Common myeloid progenitor, CD34-positive (primary cell): Measurements from ENCODE around the gene ABLIM2.

Experiments
- CTCF ChIA-PET: fragments of 350-600 bp; sonication (Branson Sonifier 250); formaldehyde crosslinking; loops from one replicate; lab custom pipeline; 2021; ENCODE audit warnings: antibody characterized with exemption; lab: Charles Lee
- POLR2A ChIA-PET: fragments of 350-600 bp; sonication (Branson Sonifier 250); formaldehyde crosslinking; loops from one replicate; lab custom pipeline; 2021; ENCODE audit warnings: antibody characterized with exemption; lab: Charles Lee
- DNase-seq, 3 donors: peaks; one replicate each; pipeline versions ENCODE4 v3.0.0 to v3.0.0-alpha.2; 2013
- H3K27ac ChIP-seq, 2 experiments: 1 replicate in 1 of 2; 2 replicates in 1 of 2; pipeline ENCODE4 v1.7.0; 2013; ENCODE audit warnings: inconsistent platforms in 2 of 2, low read length in 2 of 2, mild to moderate bottlenecking in 2 of 2, low read depth in 1 of 2, moderate library complexity in 1 of 2; ENCODE audit not compliant: severe bottlenecking in 2 of 2, insufficient read depth in 1 of 2, poor library complexity in 1 of 2
- H3K27me3 ChIP-seq, 5 experiments: replicated peaks in 2 of 5; 1 replicate in 3 of 5; 2 replicates in 2 of 5; pipeline versions ENCODE4 v1.6.1 to v1.7.0; 2013; ENCODE audit warnings: low read length in 4 of 5, mild to moderate bottlenecking in 2 of 5, moderate library complexity in 2 of 5, inconsistent platforms in 1 of 5; ENCODE audit not compliant: insufficient read depth in 5 of 5, control insufficient read depth in 4 of 5
- H3K36me3 ChIP-seq, 4 experiments: 1 replicate in 2 of 4; 2 replicates in 2 of 4; pipeline versions ENCODE4 v1.6.1 to v1.7.0; 2013; ENCODE audit warnings: low read length in 3 of 4, control low read depth in 1 of 4, mild to moderate bottlenecking in 1 of 4; ENCODE audit not compliant: control insufficient read depth in 4 of 4, insufficient read depth in 4 of 4
- H3K4me1 ChIP-seq, 4 experiments: 1 replicate in 3 of 4; 2 replicates in 1 of 4; pipeline versions ENCODE4 v1.6.1 to v1.7.1; 2013; ENCODE audit warnings: low read length in 3 of 4, mild to moderate bottlenecking in 3 of 4, control low read depth in 1 of 4, inconsistent platforms in 1 of 4, moderate library complexity in 1 of 4; ENCODE audit not compliant: control insufficient read depth in 4 of 4, insufficient read depth in 4 of 4; ENCODE audit errors: control extremely low read depth in 1 of 4
- H3K4me3 ChIP-seq, 7 experiments: 1 replicate in 4 of 7; 2 replicates in 3 of 7; pipeline versions ENCODE4 v1.5.1 to v1.7.0; 2013; ENCODE audit warnings: mild to moderate bottlenecking in 7 of 7, low read length in 6 of 7, moderate library complexity in 6 of 7, inconsistent platforms in 2 of 7, low read depth in 2 of 7, control low read depth in 1 of 7; ENCODE audit not compliant: insufficient read depth in 4 of 7, control insufficient read depth in 1 of 7; ENCODE audit errors: extremely low read depth in 1 of 7
- H3K9me3 ChIP-seq, 5 experiments: 1 replicate in 4 of 5; 2 replicates in 1 of 5; pipeline versions ENCODE4 v1.6.1 to v1.7.1; 2013; ENCODE audit warnings: low read length in 4 of 5, mild to moderate bottlenecking in 2 of 5, inconsistent platforms in 1 of 5, low read depth in 1 of 5, moderate library complexity in 1 of 5; ENCODE audit not compliant: control insufficient read depth in 4 of 5, insufficient read depth in 2 of 5; ENCODE audit errors: control extremely low read depth in 1 of 5
- WGBS: methylation state at CpG from one replicate; pipeline ENCODE4 v1.1.5; 2013; ENCODE audit not compliant: insufficient coverage; 5-methylcytosine and 5-hydroxymethylcytosine counted together

Gene ABLIM2

DNA sequence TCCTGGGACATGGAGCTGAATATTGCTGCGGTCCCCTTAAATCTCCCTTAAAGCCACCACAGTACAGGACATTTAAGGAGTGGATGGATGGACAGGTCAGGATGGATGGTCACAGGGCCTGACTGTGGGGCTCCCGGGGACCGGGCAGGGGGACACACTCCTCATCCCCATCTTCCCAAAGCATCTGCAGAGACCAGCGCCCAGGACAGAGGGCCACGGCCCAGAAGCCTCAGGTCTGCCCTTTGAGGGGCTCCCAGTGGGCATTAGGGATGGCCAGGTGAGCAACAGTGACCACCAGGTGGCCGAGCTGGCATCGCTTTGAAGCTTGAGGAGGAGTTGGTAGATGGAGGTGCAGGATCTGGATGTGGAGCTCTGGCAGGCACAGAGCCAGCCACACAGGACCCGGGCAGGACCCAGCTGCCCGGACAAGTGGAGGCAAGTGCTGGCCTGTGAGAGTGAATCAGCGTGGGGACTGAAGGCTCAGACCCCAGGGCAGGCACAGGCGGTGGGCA, 51.4 kb downstream of the ABLIM2 start:
- ChIA-PET CTCF (no interaction called here), POLR2A (no interaction called here)
- H3K9me3 ChIP-seq = no peaks in the 10 kb centered on the region
- H3K4me3 ChIP-seq = no peak overlapping the region
- no peaks in the 10 kb centered on the region for H3K36me3 ChIP-seq
- no peak for DNase-seq
- H3K27ac ChIP-seq = no peak overlapping the region
- no peaks in the 10 kb centered on the region for H3K4me1 ChIP-seq
- peaks cover 0 to 91% (median 13%) of the 10 kb centered on the region in 5 experiments for H3K27me3 ChIP-seq
- WGBS = 98% methylated on average over 6 of the region's 11 CpGs

DNA sequence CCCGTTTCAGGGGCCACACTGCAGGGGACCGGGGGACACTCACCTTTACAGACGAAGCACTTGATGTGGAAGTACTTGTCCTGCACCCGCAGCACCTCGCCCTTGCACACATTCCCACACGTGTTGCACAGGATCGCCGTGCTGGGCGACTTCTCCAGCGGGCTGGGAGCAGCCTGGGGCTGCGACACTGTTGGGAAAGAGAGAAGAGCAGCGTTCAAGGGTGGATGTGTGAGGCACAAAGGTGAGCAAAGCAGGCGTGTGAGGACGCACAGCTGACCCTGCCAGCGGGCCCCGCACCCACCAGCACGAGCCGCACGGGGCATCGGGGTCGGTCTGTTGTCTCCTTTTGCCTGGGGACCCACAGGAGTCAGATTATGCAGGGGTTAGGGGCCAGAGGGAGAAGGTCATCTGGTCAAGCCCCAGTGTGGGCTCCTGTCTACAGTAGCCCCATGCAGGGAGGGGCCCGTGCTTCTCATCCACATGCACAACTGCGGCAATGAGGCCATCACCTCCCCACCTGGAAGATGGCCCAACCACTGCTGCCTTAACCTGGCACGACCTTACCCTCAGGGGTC, 52.1 kb downstream of the ABLIM2 start:
- POLR2A ChIA-PET = no interaction called here
- Histone ChIP-seq H3K36me3 (no peaks in the 10 kb centered on the region), H3K27me3 (peaks cover 0 to 89% (median 15%) of the 10 kb centered on the region in 5 experiments), H3K4me1 (no peaks in the 10 kb centered on the region), H3K4me3 (no peak overlapping the region), H3K9me3 (no peaks in the 10 kb centered on the region), H3K27ac (no peak overlapping the region)
- CTCF ChIA-PET = no interaction called here
- DNase-seq = no peak
- WGBS = 87% methylated on average over 24 of the region's 24 CpGs

DNA sequence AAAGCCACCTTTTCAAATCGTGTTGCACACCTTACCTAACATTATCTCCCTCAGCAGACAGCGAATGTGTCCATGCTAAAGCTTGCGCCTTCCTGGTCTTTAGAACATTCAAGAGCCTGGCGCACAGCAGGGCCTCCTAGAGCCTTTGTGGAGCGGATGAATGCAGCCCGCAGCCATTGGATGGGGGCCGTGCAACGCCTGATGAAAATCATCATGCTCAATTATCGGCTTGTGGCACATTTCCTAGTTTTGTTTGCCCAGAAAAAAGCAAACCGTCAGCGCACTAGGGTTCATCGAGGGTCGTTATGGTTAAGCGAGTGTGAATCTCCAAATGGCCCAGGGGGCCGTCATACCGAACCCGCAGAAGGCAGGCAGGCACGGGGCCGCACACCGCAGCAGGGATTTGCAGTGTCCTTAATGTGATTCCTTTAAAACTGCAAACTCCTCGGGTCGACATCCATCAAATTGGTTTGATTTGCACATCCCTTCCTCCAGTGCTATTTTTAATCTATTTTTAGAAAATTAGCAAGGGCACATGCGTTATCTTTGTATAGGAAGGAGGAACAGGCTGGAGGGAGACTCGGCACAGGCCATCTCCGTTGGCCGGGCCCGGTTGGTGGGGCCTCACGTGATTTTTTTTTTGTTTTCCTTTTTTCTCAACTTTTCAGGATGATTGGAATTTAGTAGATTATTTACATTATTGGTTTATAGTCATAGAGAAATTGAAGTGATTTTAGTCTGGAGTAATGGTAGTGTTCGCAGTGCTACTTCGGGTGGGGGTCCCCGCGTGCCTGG, 53.1 kb downstream of the ABLIM2 start:
- ChIA-PET POLR2A (no interaction called here), CTCF (no interaction called here)
- Histone ChIP-seq H3K4me1 (no peaks in the 10 kb centered on the region), H3K27me3 (peaks cover 0 to 85% (median 11%) of the 10 kb centered on the region in 5 experiments), H3K4me3 (no peak overlapping the region), H3K9me3 (no peaks in the 10 kb centered on the region), H3K36me3 (no peaks in the 10 kb centered on the region), H3K27ac (no peak overlapping the region)
- 88% methylated on average over 28 of the region's 32 CpGs for WGBS
- no peak for DNase-seq

- Histone ChIP-seq H3K27me3 (peaks cover 0 to 77% (median 9%) of the 10 kb centered on the region in 5 experiments), H3K4me1 (no peaks in the 10 kb centered on the region), H3K9me3 (no peaks in the 10 kb centered on the region), H3K4me3 (no peak overlapping the region), H3K27ac (no peak overlapping the region), H3K36me3 (no peaks in the 10 kb centered on the region)
- CTCF ChIA-PET = no interaction called here
- POLR2A ChIA-PET = no interaction called here
- no peak for DNase-seq
- WGBS = 75% methylated on average over 18 of the region's 22 CpGs
Observed at GRCh38 chr4:8104491-8105305, 53.9 kb downstream of the ABLIM2 start.

DNA sequence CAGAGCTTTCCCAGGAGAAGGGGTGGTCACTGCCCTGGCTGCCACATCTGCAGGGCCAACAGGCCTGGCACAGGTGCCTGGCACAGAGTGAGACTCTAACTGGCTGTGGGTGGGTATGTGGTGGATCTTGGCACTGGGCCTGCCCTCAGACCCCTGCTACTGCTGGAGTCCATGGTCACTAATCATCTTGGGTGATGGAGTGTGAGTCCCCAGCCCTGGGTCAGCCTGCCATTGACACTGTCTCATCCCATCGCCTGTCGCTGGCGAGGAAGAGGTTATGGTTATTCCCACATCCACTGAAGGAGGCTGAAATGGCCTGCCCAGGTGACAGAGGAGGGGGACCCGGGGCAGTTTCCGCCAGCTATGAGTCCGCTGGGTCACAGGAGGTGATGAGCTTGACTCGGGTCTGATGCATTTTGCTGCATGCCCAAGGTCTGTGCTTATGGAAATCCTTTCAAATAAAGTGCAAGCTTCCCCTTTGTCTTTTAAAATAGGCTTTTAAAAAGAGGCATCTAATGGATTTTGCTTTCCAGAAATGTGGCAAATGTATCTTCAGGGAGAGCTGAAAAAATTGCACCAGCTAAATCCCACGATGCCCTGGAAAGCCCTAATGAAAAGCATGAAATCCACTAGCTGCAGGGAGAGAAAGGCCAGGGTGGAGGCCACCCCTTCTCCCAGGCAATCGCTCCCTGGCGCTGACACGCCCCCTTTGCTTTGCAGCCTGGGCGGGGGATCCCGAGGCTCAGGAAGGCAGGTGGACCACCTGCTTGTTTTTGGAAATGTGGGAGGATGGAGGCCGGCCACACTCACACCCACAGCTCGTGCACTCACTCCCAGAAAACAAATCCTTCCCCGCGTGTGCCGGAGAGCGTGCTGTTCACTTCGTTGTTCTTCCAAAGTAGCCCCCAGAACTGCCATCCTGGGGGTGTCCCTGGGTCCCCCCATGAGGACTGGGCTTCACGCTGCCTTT, 54.9 kb downstream of the ABLIM2 start:
- Histone ChIP-seq H3K36me3 (no peaks in the 10 kb centered on the region), H3K27ac (no peak overlapping the region), H3K27me3 (peaks cover 0 to 69% (median 8%) of the 10 kb centered on the region in 5 experiments), H3K4me1 (no peaks in the 10 kb centered on the region), H3K9me3 (no peaks in the 10 kb centered on the region), H3K4me3 (no peak overlapping the region)
- 56% methylated on average over 12 of the region's 21 CpGs for WGBS
- POLR2A ChIA-PET = no interaction called here
- CTCF ChIA-PET = no interaction called here
- no peak for DNase-seq

- ChIA-PET POLR2A (no interaction called here), CTCF (no interaction called here)
- peaks cover 0 to 68% (median 11%) of the 10 kb centered on the region in 5 experiments for H3K27me3 ChIP-seq
- H3K36me3 ChIP-seq = no peaks in the 10 kb centered on the region
- WGBS = 97% methylated on average over 9 of the region's 11 CpGs
- no peak overlapping the region for H3K27ac ChIP-seq
- DNase-seq = no peak
- H3K4me1 ChIP-seq = no peaks in the 10 kb centered on the region
- H3K4me3 ChIP-seq = no peak overlapping the region
- no peaks in the 10 kb centered on the region for H3K9me3 ChIP-seq
Observed at GRCh38 chr4:8102831-8103230, 55.8 kb downstream of the ABLIM2 start.
